H1 (cell line): ENCODE results near the gene ALG14. TPM values are rescaled to one million over a fixed set of nuclear protein-coding genes. Genes with fewer than 3 reads are reported as not detected.

Experiments
- CTBP2 ChIP-seq: IDR thresholded peaks from 2 replicates; pipeline ENCODE4 v1.7.0; 2011; ENCODE audit warnings: borderline replicate concordance, mild to moderate bottlenecking, moderate library complexity, mixed read lengths, low read length; ENCODE audit not compliant: insufficient read depth, insufficient read length
- CTCF ChIP-seq, 3 experiments: IDR thresholded peaks; 1 replicate in 2 of 3; 2 replicates in 1 of 3; pipeline versions ENCODE4 v1.5.1 to v1.6.1; 2011; ENCODE audit warnings: low read length in 3 of 3, mild to moderate bottlenecking in 3 of 3, inconsistent platforms in 2 of 3, low read depth in 1 of 3, moderate library complexity in 1 of 3; ENCODE audit not compliant: insufficient read depth in 1 of 3; ENCODE audit errors: control extremely low read depth in 1 of 3
- RNF2 ChIP-seq: fragments of 200-900, 300-1000 bp; sonication (generic); IDR thresholded peaks from 2 replicates; pipeline ENCODE4 v1.7.1; 2016; ENCODE audit warnings: borderline replicate concordance, low read depth, mild to moderate bottlenecking, antibody characterized with exemption, low read length; ENCODE audit not compliant: poor library complexity, severe bottlenecking; ENCODE audit errors: missing control alignments
- SAP30 ChIP-seq: fragments of 300-600 bp; sonication (generic); IDR thresholded peaks from 2 replicates; pipeline ENCODE4 v1.7.1; 2012; ENCODE audit warnings: low read length, moderate library complexity, mild to moderate bottlenecking, inconsistent platforms; ENCODE audit not compliant: insufficient read depth, insufficient replicate concordance
- polyA plus RNA-seq, 7 experiments: library from polyadenylated mRNA; depleted of rRNA in 3 of 7; stranded (reverse) in 5 of 7; unstranded in 2 of 7; fragments of >200 nt in 5 of 7; fragments of 200-250 nt in 2 of 7; gene quantifications; 1 replicate in 5 of 7; 2 replicates in 1 of 7; 4 replicates in 1 of 7; pipeline versions ENCODE4 v1.2.1 to v1.2.3, GENCODE V29; 2011 to 2013; ENCODE audit warnings: missing spikeins in 2 of 7, mixed read lengths in 2 of 7
- total RNA-seq: library from RNA; stranded (reverse); fragmentation: NEBNext Ultra II Directional; extraction: Animal tissue kit (Norgen Biotek cat#: 25700); gene quantifications from 2 replicates; pipeline ENCODE4 v1.2.1, GENCODE V29; 2021

Gene ALG14
- total and polyA plus RNA-seq, 2 of the 8 experiments (the other 6 are each of a cell fraction or from before 2014, with no cell fraction given): 0.95 to 1.3 TPM

GRCh38 chr1:94998748-94999147 is 74.0 kb downstream of the ALG14 start (continued):
- TF ChIP-seq CTCF (IDR thresholded peaks at IDR 0.05; ENCODE audit: control extremely low read depth in 1 of 3, insufficient read depth in 1 of 3, low read depth in 1 of 3, low read length in 3 of 3) (no peak), RNF2 (no peak), SAP30 (no peak), CTBP2 (no peak)
